Ovary (tissue), 1 donor: ENCODE measurements around the gene TMPRSS7.

Source experiments
- EP300 ChIP-seq: sonication (generic); formaldehyde crosslinking; IDR thresholded peaks from one replicate; pipeline ENCODE4 v1.6.1; 2017; ENCODE audit warnings: antibody characterized with exemption
- POLR2A ChIP-seq: fragments of 450-650 bp; IDR thresholded peaks from one replicate; pipeline ENCODE4 v1.6.1; 2017; ENCODE audit warnings: antibody characterized with exemption, mild to moderate bottlenecking, moderate library complexity

GRCh38 chr3:112017091-112017490 is 17.4 kb upstream of the TMPRSS7 start:
- TF ChIP-seq POLR2A (no peak), EP300 (no peak)
